ENCODE measurements around the gene GDF10.

DNA sequence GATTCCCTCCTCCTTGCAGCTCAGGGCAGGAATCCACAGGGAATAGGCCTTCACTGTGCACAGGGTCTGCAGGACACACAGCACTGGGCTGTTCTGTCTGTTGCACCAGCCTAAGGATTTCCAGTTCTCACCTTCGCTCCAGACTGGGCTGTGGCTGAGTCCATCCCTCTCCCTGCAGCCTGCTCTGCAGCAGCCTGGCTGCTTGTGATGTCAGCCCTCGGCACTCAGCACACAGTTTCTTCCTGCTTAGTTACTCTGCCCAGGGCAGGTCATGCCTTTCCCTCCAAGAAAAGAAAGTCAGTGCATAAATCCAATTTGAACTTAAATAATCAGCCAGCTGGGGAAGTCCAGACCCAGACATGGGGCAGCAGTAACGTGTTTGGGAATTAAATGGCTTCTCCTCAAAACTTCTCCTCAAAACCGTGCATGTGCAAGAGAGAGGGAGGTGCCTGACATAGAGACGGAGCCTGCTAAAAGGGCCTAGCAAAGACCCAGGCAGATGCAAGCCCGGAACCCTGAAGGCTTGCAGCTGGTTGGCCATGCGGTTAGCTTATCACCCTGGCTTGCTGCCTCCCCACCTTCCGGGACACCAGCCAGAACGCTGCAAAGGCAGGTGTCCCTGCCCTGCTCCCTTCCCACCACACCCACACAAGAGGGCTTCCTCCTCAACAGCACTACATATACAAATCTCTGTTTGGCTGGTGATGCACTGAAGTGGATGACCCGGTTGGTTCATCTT lies 11.4 kb downstream of the GDF10 start:
- TF ChIP-seq, protein P1, sequence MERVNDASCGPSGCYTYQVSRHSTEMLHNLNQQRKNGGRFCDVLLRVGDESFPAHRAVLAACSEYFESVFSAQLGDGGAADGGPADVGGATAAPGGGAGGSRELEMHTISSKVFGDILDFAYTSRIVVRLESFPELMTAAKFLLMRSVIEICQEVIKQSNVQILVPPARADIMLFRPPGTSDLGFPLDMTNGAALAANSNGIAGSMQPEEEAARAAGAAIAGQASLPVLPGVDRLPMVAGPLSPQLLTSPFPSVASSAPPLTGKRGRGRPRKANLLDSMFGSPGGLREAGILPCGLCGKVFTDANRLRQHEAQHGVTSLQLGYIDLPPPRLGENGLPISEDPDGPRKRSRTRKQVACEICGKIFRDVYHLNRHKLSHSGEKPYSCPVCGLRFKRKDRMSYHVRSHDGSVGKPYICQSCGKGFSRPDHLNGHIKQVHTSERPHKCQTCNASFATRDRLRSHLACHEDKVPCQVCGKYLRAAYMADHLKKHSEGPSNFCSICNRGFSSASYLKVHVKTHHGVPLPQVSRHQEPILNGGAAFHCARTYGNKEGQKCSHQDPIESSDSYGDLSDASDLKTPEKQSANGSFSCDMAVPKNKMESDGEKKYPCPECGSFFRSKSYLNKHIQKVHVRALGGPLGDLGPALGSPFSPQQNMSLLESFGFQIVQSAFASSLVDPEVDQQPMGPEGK (CRISPR knock-in tag; IDR thresholded peaks at IDR 0.05; ENCODE audit: borderline replicate concordance), result no peak
- no peak for TF ChIP-seq ZNF8 (CRISPR knock-in tag; IDR thresholded peaks at IDR 0.05)
- no peak for TF ChIP-seq PPARA (CRISPR knock-in tag; IDR thresholded peaks at IDR 0.05; ENCODE audit: borderline replicate concordance)
- no peak for TF ChIP-seq ESRRG (CRISPR knock-in tag; IDR thresholded peaks at IDR 0.05)
- TF ChIP-seq, protein P2, sequence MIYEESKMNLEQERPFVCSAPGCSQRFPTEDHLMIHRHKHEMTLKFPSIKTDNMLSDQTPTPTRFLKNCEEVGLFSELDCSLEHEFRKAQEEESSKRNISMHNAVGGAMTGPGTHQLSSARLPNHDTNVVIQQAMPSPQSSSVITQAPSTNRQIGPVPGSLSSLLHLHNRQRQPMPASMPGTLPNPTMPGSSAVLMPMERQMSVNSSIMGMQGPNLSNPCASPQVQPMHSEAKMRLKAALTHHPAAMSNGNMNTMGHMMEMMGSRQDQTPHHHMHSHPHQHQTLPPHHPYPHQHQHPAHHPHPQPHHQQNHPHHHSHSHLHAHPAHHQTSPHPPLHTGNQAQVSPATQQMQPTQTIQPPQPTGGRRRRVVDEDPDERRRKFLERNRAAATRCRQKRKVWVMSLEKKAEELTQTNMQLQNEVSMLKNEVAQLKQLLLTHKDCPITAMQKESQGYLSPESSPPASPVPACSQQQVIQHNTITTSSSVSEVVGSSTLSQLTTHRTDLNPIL (CRISPR knock-in tag; IDR thresholded peaks at IDR 0.05; ENCODE audit: low read depth), result no peak
- TF ChIP-seq ZFP3 (CRISPR knock-in tag; IDR thresholded peaks at IDR 0.05), result no peak
- no peak for TF ChIP-seq ARNTL (CRISPR knock-in tag; IDR thresholded peaks at IDR 0.05; ENCODE audit: borderline replicate concordance, low read depth)
- TF ChIP-seq ZNF70 (CRISPR knock-in tag; IDR thresholded peaks at IDR 0.05), result no peak
- TF ChIP-seq CSDC2 (CRISPR knock-in tag; IDR thresholded peaks at IDR 0.05), result no peak
- TF ChIP-seq ZC3H10 (CRISPR knock-in tag; IDR thresholded peaks at IDR 0.05), result no peak
- TF ChIP-seq BACH2 (CRISPR knock-in tag; IDR thresholded peaks at IDR 0.05; ENCODE audit: borderline replicate concordance), result no peak
